HCT116 (cell line): ENCODE data around the gene LINGO4. TPM values are rescaled to one million over a fixed set of nuclear protein-coding genes. Genes with fewer than 3 reads are reported as not detected.

Experiments
- ATAC-seq: fragments of 200-7000 bp; cut with Tn5 transposase; 2 replicates; pipeline ENCODE4 v1.9.1; 2020; ENCODE audit warnings: mild to moderate bottlenecking, moderate library complexity
- BruUV-seq: library from RNA; stranded (reverse); fragments of 400-500 nt; replicated peaks from 2 replicates; lab custom pipeline; 2021; lab: Mats Ljungman, UMichigan
- CTCF ChIA-PET: fragments of 300-600 bp; sonication (Branson Sonifier 250); formaldehyde crosslinking; loops from one replicate; lab custom pipeline; 2021; ENCODE audit warnings: antibody characterized with exemption; lab: Charles Lee
- POLR2A ChIA-PET: fragments of 300-600, 350-600 bp; sonication (Branson Sonifier 250); formaldehyde crosslinking; loops from one replicate; lab custom pipeline; 2021; ENCODE audit warnings: antibody characterized with exemption; lab: Charles Lee
- RAD21 ChIA-PET, 2 experiments: fragments of 300-600 bp; sonication (Branson Sonifier 250); formaldehyde crosslinking; loops; one replicate each; lab custom pipeline; 2023; ENCODE audit warnings: low total read pairs in 2 of 2; ENCODE audit not compliant: uncharacterized antibody in 2 of 2, unreplicated experiment in 2 of 2, low non-redundant PET in 1 of 2; lab: Charles Lee
- DNase-seq: peaks from one replicate; pipeline ENCODE4 v3.0.0-alpha.2; 2010; ENCODE audit warnings: low read depth, low spot score
- H2AFZ ChIP-seq: fragments of 200-600 bp; shearing (Covaris generic), sonication (generic); 2 replicates; pipeline ENCODE4 v1.6.1; 2017; ENCODE audit warnings: low read depth, mixed run types, mixed read lengths, antibody characterized with exemption, low read length; ENCODE audit not compliant: poor library complexity, severe bottlenecking
- H3K27ac ChIP-seq: 2 replicates; pipeline ENCODE4 v1.5.1; 2012; ENCODE audit warnings: low read depth, low read length
- H3K27me3 ChIP-seq: fragments of 200-600 bp; sonication (generic); 2 replicates; pipeline ENCODE4 v1.6.1; 2016; ENCODE audit warnings: mixed run types, low read length, mixed read lengths; ENCODE audit not compliant: insufficient read depth
- H3K36me3 ChIP-seq, 2 experiments: fragments of 200-500 bp in 1 of 2; fragments of 200-600 bp in 1 of 2; sonication (Bioruptor generic) in 1 of 2; sonication (generic) in 1 of 2; 2 replicates each; pipeline versions ENCODE4 v1.5.1 to v1.6.1; 2014 to 2016; ENCODE audit warnings: low read length in 2 of 2, inconsistent platforms in 1 of 2, mixed read lengths in 1 of 2, mixed run types in 1 of 2; ENCODE audit not compliant: insufficient read depth in 2 of 2, control insufficient read depth in 1 of 2
- H3K4me1 ChIP-seq, 2 experiments: fragments of 200-600 bp in 1 of 2; sonication (generic) in 1 of 2; 2 replicates each; pipeline versions ENCODE4 v1.5.1 to v1.6.1; 2012 to 2017; ENCODE audit warnings: low read length in 2 of 2, inconsistent platforms in 1 of 2, mild to moderate bottlenecking in 1 of 2, mixed read lengths in 1 of 2, mixed run types in 1 of 2, moderate library complexity in 1 of 2; ENCODE audit not compliant: insufficient read depth in 2 of 2, control insufficient read depth in 1 of 2
- H3K4me2 ChIP-seq: fragments of 200-600 bp; sonication (generic); 2 replicates; pipeline ENCODE4 v1.6.1; 2017; ENCODE audit warnings: mixed run types, low read length, mixed read lengths
- H3K4me3 ChIP-seq, 2 experiments: fragments of 200-600 bp in 1 of 2; sonication (generic) in 1 of 2; replicated peaks in 1 of 2; 2 replicates each; pipeline ENCODE4 v1.5.1; 2011 to 2016; ENCODE audit warnings: low read length in 2 of 2, control low read depth in 1 of 2, low read depth in 1 of 2, mild to moderate bottlenecking in 1 of 2, mixed read lengths in 1 of 2, mixed run types in 1 of 2
- H3K79me2 ChIP-seq: fragments of 200-600 bp; sonication (generic); 2 replicates; pipeline ENCODE4 v1.6.1; 2017; ENCODE audit warnings: mild to moderate bottlenecking, mixed run types, low read length, moderate library complexity, mixed read lengths; ENCODE audit not compliant: insufficient read depth
- H3K9ac ChIP-seq: fragments of 200-600 bp; sonication (generic); 2 replicates; pipeline ENCODE4 v1.6.1; 2016; ENCODE audit warnings: low read length, mixed read lengths
- H3K9me2 ChIP-seq: fragments of 200-600 bp; sonication (generic), shearing (Covaris generic); 2 replicates; pipeline ENCODE4 v1.6.1; 2017; ENCODE audit warnings: mixed run types, mild to moderate bottlenecking, moderate library complexity; ENCODE audit not compliant: insufficient read depth
- H3K9me3 ChIP-seq, 2 experiments: fragments of 200-500 bp in 1 of 2; fragments of 200-600 bp in 1 of 2; sonication (Bioruptor generic) in 1 of 2; sonication (generic) in 1 of 2; 2 replicates each; pipeline ENCODE4 v1.6.1; 2014 to 2017; ENCODE audit warnings: low read length in 2 of 2, mixed read lengths in 2 of 2, inconsistent platforms in 1 of 2, low read depth in 1 of 2, mild to moderate bottlenecking in 1 of 2, mixed run types in 1 of 2, moderate library complexity in 1 of 2; ENCODE audit not compliant: control insufficient read depth in 1 of 2, insufficient read depth in 1 of 2
- H4K20me1 ChIP-seq: fragments of 200-600 bp; sonication (generic), shearing (Covaris generic); 2 replicates; pipeline ENCODE4 v1.6.1; 2017; ENCODE audit warnings: mixed run types, mild to moderate bottlenecking, moderate library complexity; ENCODE audit not compliant: insufficient read depth
- ELF1 ChIP-seq: IDR thresholded peaks from 2 replicates; pipeline ENCODE4 v1.6.1; 2012; ENCODE audit warnings: low read depth, borderline replicate concordance
- EZH2 ChIP-seq: fragments of 200-600 bp; sonication (generic); IDR thresholded peaks from 2 replicates; pipeline ENCODE4 v1.6.1; 2017; ENCODE audit warnings: antibody characterized with exemption, mixed run types
- EZH2phosphoT487 ChIP-seq: fragments of 200-600 bp; IDR thresholded peaks from 2 replicates; pipeline ENCODE4 v1.6.1; 2018; ENCODE audit warnings: antibody characterized with exemption, borderline replicate concordance
- JUND ChIP-seq: IDR thresholded peaks from 2 replicates; pipeline ENCODE4 v1.6.1; 2012
- POLR2A ChIP-seq: IDR thresholded peaks from 2 replicates; pipeline ENCODE4 v1.7.0; 2011; ENCODE audit warnings: borderline replicate concordance; ENCODE audit not compliant: insufficient read depth, insufficient read length; ENCODE audit errors: extremely low read depth
- POLR2AphosphoS5 ChIP-seq: IDR thresholded peaks from 2 replicates; pipeline ENCODE4 v1.6.1; 2011; ENCODE audit warnings: mild to moderate bottlenecking, low read depth, low read length, moderate library complexity
- RAD21 ChIP-seq: IDR thresholded peaks from 2 replicates; pipeline ENCODE4 v1.6.1; 2012; ENCODE audit warnings: low read depth, mild to moderate bottlenecking
- SIN3A ChIP-seq: IDR thresholded peaks from 2 replicates; pipeline ENCODE4 v1.6.1; 2012; ENCODE audit warnings: low read depth
- YY1 ChIP-seq: IDR thresholded peaks from 2 replicates; pipeline ENCODE4 v1.6.1; 2011; ENCODE audit warnings: low read length, low read depth, moderate library complexity, mild to moderate bottlenecking; ENCODE audit not compliant: insufficient replicate concordance; ENCODE audit errors: extremely low read depth
- ZFX ChIP-seq: fragments of 450-650 bp; IDR thresholded peaks from 2 replicates; pipeline ENCODE4 v1.6.1; 2017
- ZNF274 ChIP-seq: fragments of 200-500 bp; sonication (Bioruptor generic); IDR thresholded peaks from 2 replicates; pipeline ENCODE4 v1.6.1; 2014; ENCODE audit warnings: mild to moderate bottlenecking, low read depth, low read length, inconsistent platforms
- intact Hi-C: fragments of 100-400 bp; cut with micrococcal nuclease; formaldehyde crosslinking; loops from 2 replicates; pipeline ENCODE4 v1.10.0; 2022
- total RNA-seq: library from RNA; stranded (reverse); gene quantifications from one replicate; pipeline ENCODE4 v1.2.1, GENCODE V29; 2021; ENCODE audit not compliant: unreplicated experiment
- TF ChIP-seq, protein P1 (sequence below), 3 experiments: fragments of 200-600 bp in 1 of 3; sonication (generic) in 1 of 3; IDR thresholded peaks in 2 of 3; conservative IDR thresholded peaks in 1 of 3; 2 replicates each; pipeline ENCODE4 v1.5.1; 2012 to 2017; ENCODE audit warnings: low read depth in 2 of 3, low read length in 2 of 3, antibody characterized with exemption in 1 of 3, borderline replicate concordance in 1 of 3, control low read depth in 1 of 3, mild to moderate bottlenecking in 1 of 3, mixed read lengths in 1 of 3, mixed run types in 1 of 3, moderate library complexity in 1 of 3; ENCODE audit not compliant: insufficient read depth in 1 of 3
- TF ChIP-seq, protein P2 (sequence below): IDR thresholded peaks from 2 replicates; pipeline ENCODE4 v1.6.1; 2012; ENCODE audit warnings: low read depth

Gene LINGO4
- total RNA-seq, 1 experiment from 2014 or later, result not detected

DNA sequence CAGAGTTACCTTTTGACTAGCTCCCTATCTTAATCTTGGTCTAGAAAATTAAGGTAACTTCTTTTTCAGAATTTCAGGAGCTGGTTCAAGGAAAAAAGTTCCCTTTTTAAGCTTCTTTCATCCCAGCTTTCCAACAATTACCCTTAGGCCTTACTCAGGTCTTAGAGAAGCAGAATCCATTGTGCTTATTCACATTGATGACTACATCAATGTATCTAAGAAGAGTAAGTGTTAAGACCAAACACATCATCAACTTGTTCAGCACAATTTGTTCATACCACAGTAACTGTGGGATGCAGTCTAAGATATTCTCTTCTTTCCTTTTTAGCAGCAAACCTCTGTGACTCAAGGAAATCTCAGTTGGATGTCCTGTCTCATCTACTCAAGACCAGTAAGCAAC, 46.0 kb downstream of the LINGO4 start:
- Histone ChIP-seq H2AFZ (no peak overlapping the region), H3K27ac (no peak overlapping the region), H3K9me2 (no peaks in the 10 kb centered on the region), H3K4me3 (no peak overlapping the region), H3K9me3 (no peaks in the 10 kb centered on the region), H3K79me2 (peaks cover 15% of the 10 kb centered on the region), H3K9ac (no peak overlapping the region), H3K4me1 (peaks cover 4 to 13% of the 10 kb centered on the region in 2 experiments; a peak in 3 of 4 replicates)
- BruUV-seq, result no TSS peak
- ChIA-PET RAD21 (no interaction called here), POLR2A (no interaction called here), CTCF (no interaction called here)
- DNase-seq, result no peak
- TF ChIP-seq JUND, result no peak
- TF ChIP-seq, all 23 proteins: peak for 0
- Histone ChIP-seq H3K27me3 (no peaks in the 10 kb centered on the region), H3K4me2 (no peak overlapping the region), H4K20me1 (no peaks in the 10 kb centered on the region), H3K36me3 (peaks cover 7 to 30% of the 10 kb centered on the region in 2 experiments)
- intact Hi-C loops, result no loop called here
- ATAC-seq, result no peak

DNA sequence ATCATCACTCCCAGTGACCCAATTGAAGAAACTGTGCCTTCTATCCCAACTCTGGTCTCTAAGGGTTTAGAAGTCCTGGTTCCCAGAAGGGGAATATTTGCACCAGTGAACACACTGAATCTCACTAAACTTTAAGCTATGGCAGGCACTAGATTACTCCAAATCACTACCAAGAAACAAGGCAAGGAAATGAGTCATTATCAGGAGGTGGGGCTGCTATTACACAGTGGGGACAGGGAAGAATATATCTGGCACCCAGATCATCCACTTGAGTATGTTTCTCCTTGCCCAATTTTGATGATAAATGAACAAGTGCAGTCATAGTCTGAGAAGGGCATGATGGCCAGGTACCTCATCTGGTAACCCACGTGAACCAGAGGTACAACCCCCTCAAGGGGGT, 48.9 kb downstream of the LINGO4 start:
- Histone ChIP-seq H3K9me3 (no peaks in the 10 kb centered on the region), H3K4me2 (no peak overlapping the region), H2AFZ (no peak overlapping the region), H3K36me3 (peaks cover 7 to 20% of the 10 kb centered on the region in 2 experiments), H3K9ac (no peak overlapping the region), H3K79me2 (no peaks in the 10 kb centered on the region), H3K27me3 (no peaks in the 10 kb centered on the region), H3K4me1 (no peaks in the 10 kb centered on the region; a peak in 1 of 4 replicates), H4K20me1 (no peaks in the 10 kb centered on the region), H3K4me3 (no peak overlapping the region), H3K27ac (no peak overlapping the region), H3K9me2 (no peaks in the 10 kb centered on the region)
- CTCF ChIA-PET, result no interaction called here
- DNase-seq (no peak), ATAC-seq (no peak)
- POLR2A ChIA-PET, result no interaction called here
- no TSS peak for BruUV-seq
- intact Hi-C loops, result no loop called here
- RAD21 ChIA-PET, result interaction anchor here in 1 of 2 experiments (0.5 kb wide), 1 partner anchor 451 kb away, joined by 3 read pairs; no protein-coding TSS in a partner anchor
- TF ChIP-seq ELF1 (no peak), EZH2 (no peak), JUND (no peak), YY1 (no peak), ZFX (no peak), POLR2A (no peak), ZNF274 (no peak), EZH2phosphoT487 (no peak), RAD21 (no peak), POLR2AphosphoS5 (no peak), SIN3A (no peak)
- TF ChIP-seq, protein P1, sequence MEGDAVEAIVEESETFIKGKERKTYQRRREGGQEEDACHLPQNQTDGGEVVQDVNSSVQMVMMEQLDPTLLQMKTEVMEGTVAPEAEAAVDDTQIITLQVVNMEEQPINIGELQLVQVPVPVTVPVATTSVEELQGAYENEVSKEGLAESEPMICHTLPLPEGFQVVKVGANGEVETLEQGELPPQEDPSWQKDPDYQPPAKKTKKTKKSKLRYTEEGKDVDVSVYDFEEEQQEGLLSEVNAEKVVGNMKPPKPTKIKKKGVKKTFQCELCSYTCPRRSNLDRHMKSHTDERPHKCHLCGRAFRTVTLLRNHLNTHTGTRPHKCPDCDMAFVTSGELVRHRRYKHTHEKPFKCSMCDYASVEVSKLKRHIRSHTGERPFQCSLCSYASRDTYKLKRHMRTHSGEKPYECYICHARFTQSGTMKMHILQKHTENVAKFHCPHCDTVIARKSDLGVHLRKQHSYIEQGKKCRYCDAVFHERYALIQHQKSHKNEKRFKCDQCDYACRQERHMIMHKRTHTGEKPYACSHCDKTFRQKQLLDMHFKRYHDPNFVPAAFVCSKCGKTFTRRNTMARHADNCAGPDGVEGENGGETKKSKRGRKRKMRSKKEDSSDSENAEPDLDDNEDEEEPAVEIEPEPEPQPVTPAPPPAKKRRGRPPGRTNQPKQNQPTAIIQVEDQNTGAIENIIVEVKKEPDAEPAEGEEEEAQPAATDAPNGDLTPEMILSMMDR (IDR thresholded peaks at IDR 0.05 in 2 of 3, conservative IDR thresholded peaks at IDR 0.05 in 1 of 3; ENCODE audit: borderline replicate concordance in 1 of 3, insufficient read depth in 1 of 3, low read depth in 2 of 3, low read length in 2 of 3), result no peak
- TF ChIP-seq, protein P2, sequence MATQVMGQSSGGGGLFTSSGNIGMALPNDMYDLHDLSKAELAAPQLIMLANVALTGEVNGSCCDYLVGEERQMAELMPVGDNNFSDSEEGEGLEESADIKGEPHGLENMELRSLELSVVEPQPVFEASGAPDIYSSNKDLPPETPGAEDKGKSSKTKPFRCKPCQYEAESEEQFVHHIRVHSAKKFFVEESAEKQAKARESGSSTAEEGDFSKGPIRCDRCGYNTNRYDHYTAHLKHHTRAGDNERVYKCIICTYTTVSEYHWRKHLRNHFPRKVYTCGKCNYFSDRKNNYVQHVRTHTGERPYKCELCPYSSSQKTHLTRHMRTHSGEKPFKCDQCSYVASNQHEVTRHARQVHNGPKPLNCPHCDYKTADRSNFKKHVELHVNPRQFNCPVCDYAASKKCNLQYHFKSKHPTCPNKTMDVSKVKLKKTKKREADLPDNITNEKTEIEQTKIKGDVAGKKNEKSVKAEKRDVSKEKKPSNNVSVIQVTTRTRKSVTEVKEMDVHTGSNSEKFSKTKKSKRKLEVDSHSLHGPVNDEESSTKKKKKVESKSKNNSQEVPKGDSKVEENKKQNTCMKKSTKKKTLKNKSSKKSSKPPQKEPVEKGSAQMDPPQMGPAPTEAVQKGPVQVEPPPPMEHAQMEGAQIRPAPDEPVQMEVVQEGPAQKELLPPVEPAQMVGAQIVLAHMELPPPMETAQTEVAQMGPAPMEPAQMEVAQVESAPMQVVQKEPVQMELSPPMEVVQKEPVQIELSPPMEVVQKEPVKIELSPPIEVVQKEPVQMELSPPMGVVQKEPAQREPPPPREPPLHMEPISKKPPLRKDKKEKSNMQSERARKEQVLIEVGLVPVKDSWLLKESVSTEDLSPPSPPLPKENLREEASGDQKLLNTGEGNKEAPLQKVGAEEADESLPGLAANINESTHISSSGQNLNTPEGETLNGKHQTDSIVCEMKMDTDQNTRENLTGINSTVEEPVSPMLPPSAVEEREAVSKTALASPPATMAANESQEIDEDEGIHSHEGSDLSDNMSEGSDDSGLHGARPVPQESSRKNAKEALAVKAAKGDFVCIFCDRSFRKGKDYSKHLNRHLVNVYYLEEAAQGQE, result no peak
